Naive thymus-derived CD4-positive, alpha-beta T cell (primary cell): ENCODE data around the gene DHX15. TPM values are rescaled to one million over a fixed set of nuclear protein-coding genes. Genes with fewer than 3 reads are reported as not detected.
A peak's percentile ranks its signal among the peaks of the same experiment; 100 is the strongest.

Experiments
- ATAC-seq: fragments of 150-1000 bp; cut with Tn5 transposase; 2 replicates; pipeline ENCODE4 v1.10.0; 2021; ENCODE audit warnings: mild to moderate bottlenecking, moderate library complexity
- CTCF ChIA-PET: fragments of 350-600 bp; sonication (Branson Sonifier 250); formaldehyde crosslinking; loops from one replicate; lab custom pipeline; 2021; ENCODE audit warnings: antibody characterized with exemption; lab: Charles Lee
- POLR2A ChIA-PET: fragments of 350-600 bp; sonication (Branson Sonifier 250); formaldehyde crosslinking; loops from one replicate; lab custom pipeline; 2021; ENCODE audit warnings: antibody characterized with exemption, inconsistent platforms; lab: Charles Lee
- DNase-seq, 9 donors: peaks; one replicate each; pipeline versions ENCODE4 v3.0.0 to v3.0.0-alpha.2; 2020 to 2022; ENCODE audit warnings: mixed read lengths in 1 of 9
- H3K27ac ChIP-seq: one replicate; pipeline ENCODE4 v1.7.0; 2013; ENCODE audit warnings: mild to moderate bottlenecking, low read depth, low read length, moderate library complexity
- H3K27me3 ChIP-seq, 2 donors: one replicate each; pipeline ENCODE4 v1.7.0; 2013; ENCODE audit warnings: low read length in 2 of 2, mild to moderate bottlenecking in 2 of 2, moderate library complexity in 2 of 2; ENCODE audit not compliant: control insufficient read depth in 2 of 2, insufficient read depth in 2 of 2
- H3K36me3 ChIP-seq, 3 experiments: 1 replicate in 2 of 3; 2 replicates in 1 of 3; pipeline ENCODE4 v1.7.0; 2013; ENCODE audit warnings: low read length in 3 of 3, mild to moderate bottlenecking in 3 of 3, moderate library complexity in 1 of 3; ENCODE audit not compliant: insufficient read depth in 3 of 3, control insufficient read depth in 2 of 3
- H3K4me1 ChIP-seq, 2 donors: one replicate each; pipeline ENCODE4 v1.7.0; 2013; ENCODE audit warnings: low read length in 2 of 2, mild to moderate bottlenecking in 2 of 2, moderate library complexity in 1 of 2; ENCODE audit not compliant: control insufficient read depth in 2 of 2, insufficient read depth in 2 of 2
- H3K4me3 ChIP-seq: 2 replicates; pipeline ENCODE4 v1.7.0; 2013; ENCODE audit warnings: mild to moderate bottlenecking, low read length
- H3K9me3 ChIP-seq, 3 experiments: 1 replicate in 2 of 3; 2 replicates in 1 of 3; pipeline ENCODE4 v1.7.0; 2013; ENCODE audit warnings: low read length in 3 of 3; ENCODE audit not compliant: control insufficient read depth in 2 of 3
- H3K27ac Mint-ChIP-seq, 9 donors: one replicate each; pipeline ENCODE4 v1.8.0; 2020 to 2022; ENCODE audit warnings: mixed read lengths in 9 of 9, mild to moderate bottlenecking in 8 of 9, moderate library complexity in 5 of 9, inconsistent platforms in 2 of 9
- H3K27me3 Mint-ChIP-seq, 5 donors: one replicate each; pipeline ENCODE4 v1.8.0; 2021 to 2022; ENCODE audit warnings: mixed read lengths in 5 of 5, mild to moderate bottlenecking in 1 of 5
- H3K36me3 Mint-ChIP-seq, 5 donors: one replicate each; pipeline ENCODE4 v1.8.0; 2020 to 2022; ENCODE audit warnings: mixed read lengths in 5 of 5, mild to moderate bottlenecking in 3 of 5, inconsistent platforms in 1 of 5
- H3K4me1 Mint-ChIP-seq, 7 donors: one replicate each; pipeline ENCODE4 v1.8.0; 2020 to 2022; ENCODE audit warnings: mixed read lengths in 7 of 7, mild to moderate bottlenecking in 3 of 7, inconsistent platforms in 1 of 7
- H3K4me3 Mint-ChIP-seq, 10 donors: one replicate each; pipeline ENCODE4 v1.8.0; 2020 to 2022; ENCODE audit warnings: mild to moderate bottlenecking in 10 of 10, mixed read lengths in 10 of 10, moderate library complexity in 6 of 10, inconsistent platforms in 2 of 10
- H3K9me3 Mint-ChIP-seq, 11 donors: one replicate each; pipeline ENCODE4 v1.8.0; 2020 to 2022; ENCODE audit warnings: mixed read lengths in 11 of 11, mild to moderate bottlenecking in 4 of 11, inconsistent platforms in 1 of 11, moderate library complexity in 1 of 11
- intact Hi-C, 2 donors: fragments of 100-400 bp; cut with micrococcal nuclease; formaldehyde crosslinking; loops; one replicate each; pipeline ENCODE4 v1.15.1; 2023
- polyA plus RNA-seq, 2 donors: library from polyadenylated mRNA; unstranded; fragments of 300-500 nt; fragmentation: Illumina TruSeq; gene quantifications; one replicate each; pipeline ENCODE4 v1.2.3, GENCODE V29; 2021
- total RNA-seq, 6 experiments: library from RNA in 5 of 6; stranded (reverse) in 5 of 6; gene quantifications; 1 replicate in 5 of 6; 2 replicates in 1 of 6; pipeline ENCODE4 v1.2.3 and lab custom pipeline; 2021 to 2026

The DHX15 gene
- total RNA-seq (100 to 1,000 TPM; 137 to 186 (median 139) TPM), polyA plus RNA-seq (10 to 100 TPM; 44.5 to 69.2 TPM), total RNA-seq (lab: John Stamatoyannopoulos, UW) (241 reads per million, percentile 94 among the genes with 10 or more reads in this experiment)

DNA sequence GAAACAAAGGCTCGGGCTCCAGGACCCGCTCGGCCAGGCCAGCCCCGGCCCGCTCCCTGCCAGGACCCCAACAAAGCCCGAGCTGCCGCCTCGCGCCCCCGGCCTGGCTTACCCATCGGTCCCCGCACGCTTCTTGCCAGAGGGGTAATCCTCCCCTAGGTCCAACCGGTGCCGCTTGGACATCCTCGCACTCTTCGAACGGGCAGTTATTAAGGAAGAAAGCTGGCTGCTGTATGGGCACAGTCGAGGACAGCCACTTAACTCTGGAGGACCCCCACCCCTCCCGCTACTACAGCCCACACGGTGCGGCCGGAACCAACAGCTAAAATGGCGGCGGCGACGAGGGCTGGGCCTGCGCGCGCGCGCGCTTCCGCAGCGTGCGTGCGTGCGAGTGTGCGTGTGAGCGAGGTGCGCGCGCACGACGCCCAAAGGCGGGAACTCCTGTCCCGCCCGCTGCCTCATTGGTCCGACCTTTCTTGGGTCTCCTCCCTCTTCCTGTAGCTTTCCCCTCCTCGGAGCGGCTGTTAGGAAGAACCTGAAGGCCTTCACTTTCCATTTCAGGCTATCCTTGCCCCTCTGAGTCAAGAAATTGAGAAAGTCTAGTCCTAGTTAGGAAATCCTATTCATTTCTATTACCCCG, at the start of gene DHX15:
Gene DHX15 (minus strand): TSS at position 344 of the 640 bp plus-strand sequence. CDS start 161 bp downstream, at position 183.
- H3K9me3 Mint-ChIP-seq: peaks cover 0 to 10% (median 4%) of the 10 kb centered on the region in 11 donors
- Histone ChIP-seq H3K4me1 (peaks cover 24 to 31% of the 10 kb centered on the region in 2 donors), H3K36me3 (peaks cover 0 to 9% (median 0%) of the 10 kb centered on the region in 3 experiments), H3K4me3 (peak within 1 kb of the TSS; percentile 94), H3K27ac (peak within 1 kb of the TSS; percentile 94), H3K27me3 (no peaks in the 10 kb centered on the region), H3K9me3 (no peaks in the 10 kb centered on the region)
- peak within 1 kb of the TSS; percentile 89 to 100 (median 98) for H3K4me3 Mint-ChIP-seq
- peak within 1 kb of the TSS; percentile 88 to 99 (median 97) for H3K27ac Mint-ChIP-seq
- H3K4me1 Mint-ChIP-seq: peaks cover 28 to 50% (median 39%) of the 10 kb centered on the region in 7 donors
- ChIA-PET POLR2A (interaction anchor here (0.7 to 2.5 kb wide), 5 partner anchors 11 to 793 kb away, joined by 3 to 14 read pairs (median 5); no protein-coding TSS in a partner anchor), CTCF (interaction anchor here (0.5 kb wide), 1 partner anchor 790 kb away, joined by 3 read pairs; no protein-coding TSS in a partner anchor)
- DNase-seq: peak; percentile 87 to 93 (median 91)
- no peaks in the 10 kb centered on the region for H3K27me3 Mint-ChIP-seq
- H3K36me3 Mint-ChIP-seq: peaks cover 0 to 13% (median 4%) of the 10 kb centered on the region in 5 donors
- intact Hi-C loops: loop anchor here (1.0 to 10.0 kb wide), 14 partner anchors 37 to 1998 kb away; partner anchors contain the start of genes SEPSECS (in 2 of the 2), SMIM20 (in 2 of the 2), ANAPC4 (in 1 of the 2) and PI4K2B (in 1 of the 2)
- ATAC-seq: peak; percentile 98

DNA sequence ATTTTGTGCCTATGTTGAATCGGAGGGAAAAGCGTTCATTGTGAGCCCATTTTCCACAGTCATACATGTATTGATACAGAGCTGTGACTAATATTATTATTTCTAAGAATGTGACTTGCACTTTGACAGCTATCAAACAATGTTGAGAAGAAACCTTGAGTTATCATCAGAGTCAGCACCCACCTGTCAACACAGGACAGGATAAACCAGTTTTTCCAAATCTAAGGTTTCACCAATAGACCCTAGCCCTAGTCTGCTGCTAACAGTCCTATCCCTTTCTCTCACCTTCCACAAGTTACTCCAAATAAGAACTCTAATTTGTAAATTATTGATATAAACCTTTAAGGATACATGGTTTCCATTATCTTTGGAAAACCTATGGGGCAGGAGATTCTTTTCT, 47.7 kb upstream of the DHX15 start:
- no peaks in the 10 kb centered on the region for H3K27me3 ChIP-seq
- Mint-ChIP-seq H3K27me3 (peaks cover 5 to 24% (median 20%) of the 10 kb centered on the region in 5 donors), H3K27ac (no peak overlapping the region), H3K9me3 (peaks cover 0 to 4% (median 0%) of the 10 kb centered on the region in 11 donors), H3K36me3 (no peaks in the 10 kb centered on the region), H3K4me1 (no peaks in the 10 kb centered on the region), H3K4me3 (no peak overlapping the region)
- no peaks in the 10 kb centered on the region for H3K4me1 ChIP-seq
- no peak overlapping the region for H3K27ac ChIP-seq
- DNase-seq (no peak), ATAC-seq (no peak)
- POLR2A ChIA-PET: no interaction called here
- no peaks in the 10 kb centered on the region for H3K36me3 ChIP-seq
- H3K9me3 ChIP-seq: no peaks in the 10 kb centered on the region
- CTCF ChIA-PET: no interaction called here
- intact Hi-C loops: no loop called here
- H3K4me3 ChIP-seq: no peak overlapping the region

DNA sequence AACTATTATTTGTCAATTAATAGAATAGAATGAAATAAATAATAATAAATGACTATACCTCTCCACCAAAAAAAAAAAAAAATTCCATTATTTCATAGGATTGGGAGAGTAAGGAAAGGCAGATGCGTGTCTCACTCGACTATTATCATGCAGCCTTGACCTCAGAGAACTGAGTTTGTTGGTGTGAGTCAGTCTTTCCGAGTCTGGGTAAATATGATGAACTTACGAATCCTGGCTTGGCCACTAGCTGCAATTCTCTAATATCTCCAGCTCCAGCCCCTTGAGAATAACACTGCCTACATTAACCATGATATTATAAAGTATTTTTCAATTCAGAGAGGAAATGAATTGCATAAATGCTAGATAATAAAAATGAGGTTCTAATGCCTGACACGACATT, 46.6 kb upstream of the DHX15 start:
- CTCF ChIA-PET: interaction anchor here (0.8 kb wide), 1 partner anchor 18 kb away, joined by 5 read pairs; no protein-coding TSS in a partner anchor

DNA sequence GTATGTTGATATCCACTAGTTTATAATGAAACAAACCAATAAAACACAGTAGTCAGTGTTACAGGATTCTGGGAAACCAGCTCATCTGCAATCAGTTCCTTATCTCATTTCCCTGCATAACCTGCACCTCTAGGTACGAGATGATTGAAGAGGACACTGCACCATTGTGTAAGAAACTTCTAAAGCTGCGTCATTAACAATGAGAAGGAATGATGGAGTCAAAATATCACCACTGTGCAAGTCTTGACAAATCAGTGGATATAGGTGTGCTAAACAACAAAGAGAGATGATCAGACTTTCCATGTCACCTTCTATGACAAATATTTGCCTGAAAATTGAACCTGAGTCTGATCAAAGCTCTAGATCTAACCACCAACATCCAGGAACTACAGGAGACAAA, 40.7 kb upstream of the DHX15 start:
- no peaks in the 10 kb centered on the region for H3K9me3 ChIP-seq
- H3K27ac ChIP-seq: no peak overlapping the region
- H3K36me3 Mint-ChIP-seq: peaks cover 0 to 7% (median 5%) of the 10 kb centered on the region in 5 donors
- intact Hi-C loops: no loop called here
- H3K36me3 ChIP-seq: no peaks in the 10 kb centered on the region
- H3K27ac Mint-ChIP-seq: no peak overlapping the region
- no peak for DNase-seq
- H3K27me3 Mint-ChIP-seq: peaks cover 9 to 42% (median 33%) of the 10 kb centered on the region in 5 donors
- H3K4me1 Mint-ChIP-seq: no peaks in the 10 kb centered on the region
- no peaks in the 10 kb centered on the region for H3K4me1 ChIP-seq
- no peak overlapping the region for H3K4me3 ChIP-seq
- no peak overlapping the region for H3K4me3 Mint-ChIP-seq
- peaks cover 0 to 3% of the 10 kb centered on the region in 2 donors for H3K27me3 ChIP-seq
- CTCF ChIA-PET: no interaction called here
- POLR2A ChIA-PET: no interaction called here
- ATAC-seq: no peak
- H3K9me3 Mint-ChIP-seq: peaks cover 0 to 17% (median 10%) of the 10 kb centered on the region in 11 donors

More for the DNA sequence above, 46.6 kb upstream of the DHX15 start:
- Mint-ChIP-seq H3K36me3 (no peaks in the 10 kb centered on the region), H3K27ac (no peak overlapping the region), H3K4me3 (no peak overlapping the region), H3K4me1 (no peaks in the 10 kb centered on the region), H3K9me3 (peaks cover 0 to 4% (median 0%) of the 10 kb centered on the region in 11 donors), H3K27me3 (peaks cover 4 to 24% (median 20%) of the 10 kb centered on the region in 5 donors)
- POLR2A ChIA-PET: no interaction called here
- Histone ChIP-seq H3K27me3 (no peaks in the 10 kb centered on the region), H3K9me3 (no peaks in the 10 kb centered on the region), H3K4me3 (no peak overlapping the region), H3K36me3 (no peaks in the 10 kb centered on the region), H3K27ac (no peak overlapping the region), H3K4me1 (no peaks in the 10 kb centered on the region)
- ATAC-seq: no peak
- intact Hi-C loops: no loop called here
- DNase-seq: no peak

DNA sequence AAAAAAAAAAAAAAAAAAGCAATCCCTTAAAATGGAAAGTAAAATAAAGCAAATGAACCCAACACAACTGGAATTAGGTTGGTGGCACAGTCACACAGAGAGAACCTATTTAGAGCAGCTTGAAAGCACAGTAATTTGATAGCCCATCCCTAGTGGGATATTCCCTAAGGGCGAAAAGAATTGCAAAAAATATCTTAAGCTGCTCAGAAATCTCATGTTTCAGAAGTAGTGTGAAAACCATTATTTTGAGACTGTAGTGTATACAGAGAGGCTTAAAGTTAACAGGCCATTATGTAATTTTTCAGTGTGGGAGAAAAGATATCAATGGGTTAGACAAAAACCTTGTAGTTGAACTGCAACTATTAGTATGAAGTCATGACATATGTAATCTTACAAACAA, 40.0 kb upstream of the DHX15 start:
- no peak overlapping the region for H3K27ac Mint-ChIP-seq
- intact Hi-C loops: no loop called here
- Histone ChIP-seq H3K36me3 (no peaks in the 10 kb centered on the region), H3K4me1 (no peaks in the 10 kb centered on the region), H3K27me3 (peaks cover 0 to 3% of the 10 kb centered on the region in 2 donors), H3K9me3 (no peaks in the 10 kb centered on the region), H3K27ac (no peak overlapping the region), H3K4me3 (no peak overlapping the region)
- peaks cover 0 to 7% (median 5%) of the 10 kb centered on the region in 5 donors for H3K36me3 Mint-ChIP-seq
- DNase-seq (no peak), ATAC-seq (no peak)
- peaks cover 0 to 23% (median 15%) of the 10 kb centered on the region in 11 donors for H3K9me3 Mint-ChIP-seq
- ChIA-PET POLR2A (no interaction called here), CTCF (no interaction called here)
- peaks cover 13 to 36% (median 30%) of the 10 kb centered on the region in 5 donors for H3K27me3 Mint-ChIP-seq
- H3K4me3 Mint-ChIP-seq: no peak overlapping the region
- no peaks in the 10 kb centered on the region for H3K4me1 Mint-ChIP-seq

DNA sequence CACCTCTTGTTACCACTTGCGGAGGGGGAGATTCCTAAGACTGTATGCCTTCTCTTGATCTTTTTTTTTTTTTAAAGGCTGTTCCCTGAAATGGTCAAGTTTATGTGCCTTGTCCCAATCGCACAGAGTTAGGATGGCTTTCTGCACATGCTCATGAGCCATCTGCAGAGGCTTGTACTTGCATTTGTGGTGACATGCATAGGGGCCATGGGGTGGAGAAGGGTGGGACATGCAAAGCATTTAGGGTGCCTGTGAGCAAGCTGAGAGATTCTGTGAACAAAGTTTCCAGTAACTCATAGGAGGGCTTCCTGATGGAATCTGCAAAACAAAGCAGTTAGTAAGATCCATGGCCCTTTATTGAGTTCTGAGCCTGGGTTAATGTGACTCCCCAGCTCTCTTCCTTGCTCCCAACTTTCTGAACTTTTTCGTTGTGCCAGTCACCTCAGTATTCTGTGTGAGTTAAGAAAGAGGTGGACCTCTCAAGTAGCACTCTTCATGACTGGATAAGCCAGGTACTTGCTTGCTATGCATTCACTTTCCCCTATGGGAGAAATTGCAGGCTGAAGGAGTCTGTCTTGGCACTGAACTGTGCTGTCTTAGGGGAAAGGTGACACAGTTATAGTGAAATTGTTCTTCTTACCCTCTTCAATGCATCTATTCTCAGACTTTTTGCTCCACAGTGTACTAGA, 37.9 kb upstream of the DHX15 start:
- Mint-ChIP-seq H3K36me3 (peaks cover 0 to 9% (median 5%) of the 10 kb centered on the region in 5 donors), H3K4me1 (no peaks in the 10 kb centered on the region), H3K4me3 (no peak overlapping the region), H3K9me3 (peaks cover 0 to 28% (median 16%) of the 10 kb centered on the region in 11 donors), H3K27ac (no peak overlapping the region), H3K27me3 (peaks cover 16 to 30% (median 26%) of the 10 kb centered on the region in 5 donors)
- CTCF ChIA-PET: no interaction called here
- Histone ChIP-seq H3K27ac (no peak overlapping the region), H3K27me3 (peaks cover 0 to 3% of the 10 kb centered on the region in 2 donors), H3K4me3 (no peak overlapping the region), H3K9me3 (no peaks in the 10 kb centered on the region), H3K4me1 (no peaks in the 10 kb centered on the region), H3K36me3 (no peaks in the 10 kb centered on the region)
- ATAC-seq: no peak
- DNase-seq: no peak
- POLR2A ChIA-PET: no interaction called here
- intact Hi-C loops: no loop called here
